GM12801 (cell line): Measurements from ENCODE around the gene ZNF341.

Source experiments
- TF ChIP-seq, protein P1 (sequence below): IDR thresholded peaks from one replicate; pipeline ENCODE4 v1.5.1; 2011; ENCODE audit warnings: control low read depth; ENCODE audit not compliant: insufficient read length; ENCODE audit errors: extremely low read depth

The ZNF341 gene

DNA sequence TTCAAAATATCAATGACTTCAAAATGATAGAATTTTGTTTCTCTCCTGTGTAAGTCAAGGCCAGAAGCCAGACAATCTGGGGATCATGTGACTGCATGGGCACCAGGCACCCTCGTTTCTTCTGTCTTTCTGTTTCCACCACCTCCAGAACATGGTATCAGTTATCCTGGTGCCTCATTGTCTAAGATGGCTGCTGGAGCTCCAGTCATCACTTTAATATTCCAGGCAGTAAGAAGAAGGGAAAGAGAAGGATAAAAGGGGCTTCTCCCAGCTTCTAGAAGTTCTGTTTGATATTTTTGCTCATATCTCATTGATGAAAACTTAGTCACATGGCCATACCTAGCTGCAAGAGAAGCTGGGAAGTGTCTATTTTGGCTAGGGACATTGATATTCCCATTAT is 25.7 kb downstream of the ZNF341 start:
- TF ChIP-seq, protein P1, sequence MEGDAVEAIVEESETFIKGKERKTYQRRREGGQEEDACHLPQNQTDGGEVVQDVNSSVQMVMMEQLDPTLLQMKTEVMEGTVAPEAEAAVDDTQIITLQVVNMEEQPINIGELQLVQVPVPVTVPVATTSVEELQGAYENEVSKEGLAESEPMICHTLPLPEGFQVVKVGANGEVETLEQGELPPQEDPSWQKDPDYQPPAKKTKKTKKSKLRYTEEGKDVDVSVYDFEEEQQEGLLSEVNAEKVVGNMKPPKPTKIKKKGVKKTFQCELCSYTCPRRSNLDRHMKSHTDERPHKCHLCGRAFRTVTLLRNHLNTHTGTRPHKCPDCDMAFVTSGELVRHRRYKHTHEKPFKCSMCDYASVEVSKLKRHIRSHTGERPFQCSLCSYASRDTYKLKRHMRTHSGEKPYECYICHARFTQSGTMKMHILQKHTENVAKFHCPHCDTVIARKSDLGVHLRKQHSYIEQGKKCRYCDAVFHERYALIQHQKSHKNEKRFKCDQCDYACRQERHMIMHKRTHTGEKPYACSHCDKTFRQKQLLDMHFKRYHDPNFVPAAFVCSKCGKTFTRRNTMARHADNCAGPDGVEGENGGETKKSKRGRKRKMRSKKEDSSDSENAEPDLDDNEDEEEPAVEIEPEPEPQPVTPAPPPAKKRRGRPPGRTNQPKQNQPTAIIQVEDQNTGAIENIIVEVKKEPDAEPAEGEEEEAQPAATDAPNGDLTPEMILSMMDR = no peak

DNA sequence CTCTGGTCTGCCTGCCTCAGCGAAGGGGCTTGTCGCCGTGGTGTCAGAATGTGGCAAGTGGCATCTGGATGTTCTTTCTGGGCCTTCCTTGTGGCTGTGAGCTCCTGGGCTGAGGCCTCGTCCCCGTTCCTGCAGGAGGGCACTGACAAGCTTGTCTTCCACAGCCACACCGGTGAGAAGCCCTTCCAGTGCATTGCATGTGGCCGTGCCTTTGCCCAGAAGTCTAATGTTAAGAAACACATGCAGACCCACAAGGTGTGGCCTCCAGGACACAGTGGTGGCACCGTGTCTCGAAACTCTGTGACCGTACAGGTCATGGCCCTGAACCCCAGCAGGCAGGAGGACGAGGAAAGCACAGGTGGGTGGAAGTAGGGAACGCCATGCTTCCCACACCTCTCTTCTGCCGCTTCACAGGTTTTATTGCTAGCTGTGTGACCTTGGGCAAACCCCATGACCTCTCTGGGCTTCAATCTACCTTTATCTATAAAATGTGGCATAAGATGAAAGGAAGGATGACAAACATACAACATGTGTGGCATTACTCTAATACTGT is 30.0 kb downstream of the ZNF341 start:
- TF ChIP-seq, protein P1 = no peak

- TF ChIP-seq, protein P1 = no peak
These were observed 33.3 kb downstream of the ZNF341 start for GRCh38 chr20:33765099-33765498.

- TF ChIP-seq, protein P1 = no peak
These were observed 33.8 kb downstream of the ZNF341 start for GRCh38 chr20:33765592-33765991.

- TF ChIP-seq, protein P1 = no peak
These were observed 34.9 kb downstream of the ZNF341 start for GRCh38 chr20:33766686-33767085.

- TF ChIP-seq, protein P1 = no peak
These were observed 36.0 kb downstream of the ZNF341 start for GRCh38 chr20:33767777-33768138.

- TF ChIP-seq, protein P1 = no peak
These were observed 37.2 kb downstream of the ZNF341 start for GRCh38 chr20:33769043-33769442.
